Measurements from ENCODE around the gene HDAC6. TPM values are rescaled to one million over a fixed set of nuclear protein-coding genes. Genes with fewer than 3 reads are reported as not detected.
"Not testable (repeated sequence)": the region's sequence is repeated elsewhere in the genome, so short reads cannot be mapped to it uniquely, and the experiment has no call there.

The HDAC6 gene
- total RNA-seq, 2 experiments from 2014 or later: 95.2 to 95.7 TPM

GRCh38 chrX:48839686-48840085 lies 37.8 kb downstream of the HDAC6 start:
- intact Hi-C loops (cut with DNase I, micrococcal nuclease): loop anchor here in 1 of 2 experiments (10.0 kb wide), 1 partner anchor 45 kb away; no protein-coding TSS in a partner anchor
- Mint-ChIP-seq H3K9me3 (no peaks in the 10 kb centered on the region), H3K27me3 (peaks cover 7% of the 10 kb centered on the region), H3K27ac (no peak overlapping the region), H3K36me3 (ENCODE audit: low read depth) (no peaks in the 10 kb centered on the region), H3K4me1 (ENCODE audit: low read depth) (peaks cover 3% of the 10 kb centered on the region), H3K4me3 (no peak overlapping the region)
- ATAC-seq (ENCODE audit: poor library complexity) (no peak), DNase-seq (no peak)
- Histone ChIP-seq H3K4me1 (ENCODE audit: insufficient read depth, low read length) (peaks cover 7% of the 10 kb centered on the region), H3K27ac (ENCODE audit: low read depth in 1 of 2, low read length in 2 of 2) (no peak overlapping the region), H3K9me3 (ENCODE audit: control insufficient read depth in 1 of 2, insufficient read depth in 1 of 2, low read length in 2 of 2) (no peaks in the 10 kb centered on the region), H3K4me3 (ENCODE audit: low read length) (no peak overlapping the region), H3K36me3 (ENCODE audit: insufficient read depth, low read length) (no peaks in the 10 kb centered on the region), H3K27me3 (ENCODE audit: control insufficient read depth in 1 of 2, insufficient read depth in 2 of 2, low read length in 2 of 2) (no peaks in the 10 kb centered on the region)
- TF ChIP-seq CTCF (IDR thresholded peaks at IDR 0.05): no peak
- POLR2A ChIA-PET: no interaction called here
- CTCF ChIA-PET: no interaction called here

- no peaks in the 10 kb centered on the region for H3K9me3 Mint-ChIP-seq
- Histone ChIP-seq H3K27ac (ENCODE audit: low read depth in 1 of 2, low read length in 2 of 2) (no peak overlapping the region), H3K4me3 (ENCODE audit: low read length) (no peak overlapping the region), H3K9me3 (ENCODE audit: control insufficient read depth in 1 of 2, insufficient read depth in 1 of 2, low read length in 2 of 2) (no peaks in the 10 kb centered on the region), H3K4me1 (ENCODE audit: insufficient read depth, low read length) (peaks cover 10% of the 10 kb centered on the region), H3K27me3 (ENCODE audit: control insufficient read depth in 1 of 2, insufficient read depth in 2 of 2, low read length in 2 of 2) (peaks cover 0 to 2% of the 10 kb centered on the region in 2 experiments), H3K36me3 (ENCODE audit: insufficient read depth, low read length) (no peaks in the 10 kb centered on the region)
- no peaks in the 10 kb centered on the region for H3K36me3 Mint-ChIP-seq (ENCODE audit: low read depth)
- peaks cover 2% of the 10 kb centered on the region for H3K27me3 Mint-ChIP-seq
- no peak overlapping the region for H3K27ac Mint-ChIP-seq
- no peak for TF ChIP-seq CTCF (IDR thresholded peaks at IDR 0.05)
- peak in 3 of 14 experiments; percentile 16 to 24 (median 20) for DNase-seq
- intact Hi-C loops (cut with DNase I, micrococcal nuclease): no loop called here
- peaks cover 12% of the 10 kb centered on the region for H3K4me1 Mint-ChIP-seq (ENCODE audit: low read depth)
- no peak overlapping the region for H3K4me3 Mint-ChIP-seq
- ATAC-seq (ENCODE audit: poor library complexity): peak; percentile 46
- CTCF ChIA-PET: interaction anchor here (1.0 kb wide), 1 partner anchor 42 kb away, joined by 3 read pairs; no protein-coding TSS in a partner anchor
- POLR2A ChIA-PET: interaction anchor here (2.2 kb wide), 1 partner anchor 47 kb away, joined by 5 read pairs; the partner anchor contains the start of gene HDAC6
These were observed 47.0 kb downstream of the HDAC6 start for GRCh38 chrX:48848847-48849246.

- peaks cover 12% of the 10 kb centered on the region for H3K4me1 Mint-ChIP-seq (ENCODE audit: low read depth)
- Histone ChIP-seq H3K4me1 (ENCODE audit: insufficient read depth, low read length) (peaks cover 10% of the 10 kb centered on the region), H3K36me3 (ENCODE audit: insufficient read depth, low read length) (no peaks in the 10 kb centered on the region), H3K9me3 (ENCODE audit: control insufficient read depth in 1 of 2, insufficient read depth in 1 of 2, low read length in 2 of 2) (no peaks in the 10 kb centered on the region), H3K27ac (ENCODE audit: low read depth in 1 of 2, low read length in 2 of 2) (no peak overlapping the region), H3K27me3 (ENCODE audit: control insufficient read depth in 1 of 2, insufficient read depth in 2 of 2, low read length in 2 of 2) (no peaks in the 10 kb centered on the region), H3K4me3 (ENCODE audit: low read length) (no peak overlapping the region)
- TF ChIP-seq CTCF (IDR thresholded peaks at IDR 0.05): no peak
- H3K27ac Mint-ChIP-seq: no peak overlapping the region
- no peak overlapping the region for H3K4me3 Mint-ChIP-seq
- ChIA-PET CTCF (no interaction called here), POLR2A (no interaction called here)
- peaks cover 6% of the 10 kb centered on the region for H3K27me3 Mint-ChIP-seq
- DNase-seq (no peak), ATAC-seq (ENCODE audit: poor library complexity) (no peak)
- intact Hi-C loops (cut with DNase I, micrococcal nuclease): no loop called here
- H3K9me3 Mint-ChIP-seq: no peaks in the 10 kb centered on the region
- H3K36me3 Mint-ChIP-seq (ENCODE audit: low read depth): no peaks in the 10 kb centered on the region
These were observed 51.0 kb downstream of the HDAC6 start for GRCh38 chrX:48852857-48853256.

- H3K36me3 ChIP-seq (ENCODE audit: insufficient read depth, low read length); POLR2A ChIA-PET; H3K27ac ChIP-seq (ENCODE audit: low read depth in 1 of 2, low read length in 2 of 2); H3K36me3 Mint-ChIP-seq (ENCODE audit: low read depth); H3K4me3 ChIP-seq (ENCODE audit: low read length); DNase-seq; H3K9me3 Mint-ChIP-seq; ATAC-seq (ENCODE audit: poor library complexity); H3K9me3 ChIP-seq (ENCODE audit: control insufficient read depth in 1 of 2, insufficient read depth in 1 of 2, low read length in 2 of 2); H3K4me1 ChIP-seq (ENCODE audit: insufficient read depth, low read length); H3K27ac Mint-ChIP-seq; H3K4me3 Mint-ChIP-seq; H3K27me3 ChIP-seq (ENCODE audit: control insufficient read depth in 1 of 2, insufficient read depth in 2 of 2, low read length in 2 of 2); CTCF ChIA-PET; intact Hi-C loops (cut with DNase I, micrococcal nuclease); H3K27me3 Mint-ChIP-seq: not testable (repeated sequence)
- peaks cover 12% of the 10 kb centered on the region for H3K4me1 Mint-ChIP-seq (ENCODE audit: low read depth)
These were observed 51.6 kb downstream of the HDAC6 start for GRCh38 chrX:48853494-48853893.

GRCh38 chrX:48854121-48854804 lies 52.4 kb downstream of the HDAC6 start:
- H3K36me3 ChIP-seq (ENCODE audit: insufficient read depth, low read length); DNase-seq; H3K4me1 Mint-ChIP-seq (ENCODE audit: low read depth); H3K27ac ChIP-seq (ENCODE audit: low read depth in 1 of 2, low read length in 2 of 2); POLR2A ChIA-PET; H3K36me3 Mint-ChIP-seq (ENCODE audit: low read depth); H3K9me3 Mint-ChIP-seq; intact Hi-C loops (cut with DNase I, micrococcal nuclease); H3K4me3 Mint-ChIP-seq; H3K27me3 Mint-ChIP-seq; H3K27me3 ChIP-seq (ENCODE audit: control insufficient read depth in 1 of 2, insufficient read depth in 2 of 2, low read length in 2 of 2); H3K4me3 ChIP-seq (ENCODE audit: low read length); H3K27ac Mint-ChIP-seq; H3K9me3 ChIP-seq (ENCODE audit: control insufficient read depth in 1 of 2, insufficient read depth in 1 of 2, low read length in 2 of 2); H3K4me1 ChIP-seq (ENCODE audit: insufficient read depth, low read length); ATAC-seq (ENCODE audit: poor library complexity): not testable (repeated sequence)
- CTCF ChIA-PET: interaction anchor here (0.6 kb wide), 1 partner anchor 148 kb away, joined by 3 read pairs; the partner anchor contains the start of gene GRIPAP1

Measured in CD4-positive, alpha-beta T cell (primary cell).